Nephron progenitor cell (in vitro differentiated cells): ENCODE measurements around the gene DENR.
"Not testable (repeated sequence)": the region's sequence is repeated elsewhere in the genome, so short reads cannot be mapped to it uniquely, and the experiment has no call there.

Experiments used
- DNase-seq: peaks from one replicate; pipeline ENCODE4 v3.0.0; 2021
- H3K27ac Mint-ChIP-seq: 2 replicates; pipeline ENCODE4 v1.8.0; 2021; ENCODE audit warnings: mild to moderate bottlenecking, moderate library complexity, mixed read lengths
- H3K27me3 Mint-ChIP-seq: 2 replicates; pipeline ENCODE4 v1.8.0; 2021; ENCODE audit warnings: mild to moderate bottlenecking, low read depth, mixed read lengths; ENCODE audit not compliant: poor library complexity
- H3K36me3 Mint-ChIP-seq: 2 replicates; pipeline ENCODE4 v1.8.0; 2021; ENCODE audit warnings: low read depth, mixed read lengths
- H3K4me1 Mint-ChIP-seq: 2 replicates; pipeline ENCODE4 v1.8.0; 2021; ENCODE audit warnings: mixed read lengths
- H3K4me3 Mint-ChIP-seq: 2 replicates; pipeline ENCODE4 v1.8.0; 2021; ENCODE audit warnings: mild to moderate bottlenecking, moderate library complexity, mixed read lengths
- H3K9me3 Mint-ChIP-seq: 2 replicates; pipeline ENCODE4 v1.8.0; 2021; ENCODE audit warnings: mild to moderate bottlenecking, moderate library complexity, mixed read lengths
- TF ChIP-seq, protein P1 (sequence below): fragments of 200-600 bp; sonication (generic); IDR thresholded peaks from 2 replicates; pipeline ENCODE4 v1.5.0; 2021; ENCODE audit warnings: antibody characterized with exemption

Gene DENR

DNA sequence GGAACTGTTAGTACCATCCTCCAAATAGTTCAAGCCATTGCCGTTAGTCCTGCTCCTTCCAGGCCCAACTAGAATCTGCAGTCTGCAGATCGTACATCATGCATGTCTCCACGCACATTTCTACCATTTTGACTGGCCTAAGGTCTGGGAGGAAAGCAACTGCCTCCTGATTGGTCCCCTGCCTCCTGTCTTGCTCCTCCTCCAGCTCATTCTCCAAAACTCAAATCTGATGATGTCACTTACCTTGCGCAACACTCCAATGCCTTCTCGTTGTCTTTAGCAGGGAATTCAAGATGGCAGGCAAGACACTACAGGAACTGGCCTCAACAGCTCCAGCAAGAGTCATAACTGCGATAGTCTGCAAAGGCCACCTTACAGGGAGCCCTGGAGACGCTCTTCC lies 12.3 kb upstream of the DENR start:
- Mint-ChIP-seq H3K27ac (peak overlapping the region; percentile 3), H3K9me3 (peaks cover 9% of the 10 kb centered on the region), H3K4me3 (no peak overlapping the region), H3K4me1 (no peaks in the 10 kb centered on the region), H3K36me3 (no peaks in the 10 kb centered on the region), H3K27me3 (peaks cover 7% of the 10 kb centered on the region)
- DNase-seq: no peak
- TF ChIP-seq, protein P1, sequence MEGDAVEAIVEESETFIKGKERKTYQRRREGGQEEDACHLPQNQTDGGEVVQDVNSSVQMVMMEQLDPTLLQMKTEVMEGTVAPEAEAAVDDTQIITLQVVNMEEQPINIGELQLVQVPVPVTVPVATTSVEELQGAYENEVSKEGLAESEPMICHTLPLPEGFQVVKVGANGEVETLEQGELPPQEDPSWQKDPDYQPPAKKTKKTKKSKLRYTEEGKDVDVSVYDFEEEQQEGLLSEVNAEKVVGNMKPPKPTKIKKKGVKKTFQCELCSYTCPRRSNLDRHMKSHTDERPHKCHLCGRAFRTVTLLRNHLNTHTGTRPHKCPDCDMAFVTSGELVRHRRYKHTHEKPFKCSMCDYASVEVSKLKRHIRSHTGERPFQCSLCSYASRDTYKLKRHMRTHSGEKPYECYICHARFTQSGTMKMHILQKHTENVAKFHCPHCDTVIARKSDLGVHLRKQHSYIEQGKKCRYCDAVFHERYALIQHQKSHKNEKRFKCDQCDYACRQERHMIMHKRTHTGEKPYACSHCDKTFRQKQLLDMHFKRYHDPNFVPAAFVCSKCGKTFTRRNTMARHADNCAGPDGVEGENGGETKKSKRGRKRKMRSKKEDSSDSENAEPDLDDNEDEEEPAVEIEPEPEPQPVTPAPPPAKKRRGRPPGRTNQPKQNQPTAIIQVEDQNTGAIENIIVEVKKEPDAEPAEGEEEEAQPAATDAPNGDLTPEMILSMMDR: no peak

DNA sequence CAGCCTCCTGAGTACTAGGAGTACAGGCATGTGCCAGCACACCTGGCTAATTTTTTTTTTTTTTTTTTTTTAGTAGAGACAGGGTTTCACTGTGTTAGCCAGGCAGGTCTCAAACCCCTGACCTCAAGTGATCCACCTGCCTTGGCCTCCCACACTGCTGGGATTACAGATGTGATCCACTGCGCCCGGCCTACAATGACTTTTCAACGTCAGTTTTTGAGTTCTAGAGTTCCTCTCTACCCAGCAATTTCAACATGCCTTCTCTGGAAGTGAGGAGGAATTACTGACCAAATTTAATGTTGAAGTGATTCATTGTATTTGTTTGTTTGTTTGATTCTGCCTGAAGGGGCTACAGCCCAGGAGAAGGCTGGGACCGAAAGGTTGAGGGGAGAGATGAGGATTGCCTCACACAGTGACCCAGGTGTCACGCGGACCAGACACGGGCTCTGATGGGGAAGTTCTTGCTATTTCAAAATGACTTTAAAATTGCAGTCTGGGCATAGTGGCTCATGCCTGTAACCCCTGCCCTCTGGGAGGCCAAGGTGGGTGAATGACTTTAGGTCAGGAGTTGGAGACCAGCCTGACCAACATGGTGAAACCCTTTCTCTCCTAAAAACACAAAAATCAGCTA lies 8.6 kb upstream of the DENR start:
- Mint-ChIP-seq H3K4me3 (no peak overlapping the region), H3K9me3 (peaks cover 6% of the 10 kb centered on the region), H3K4me1 (no peaks in the 10 kb centered on the region), H3K27ac (no peak overlapping the region), H3K36me3 (no peaks in the 10 kb centered on the region), H3K27me3 (peaks cover 4% of the 10 kb centered on the region)
- no peak for DNase-seq
- TF ChIP-seq, protein P1: no peak

DNA sequence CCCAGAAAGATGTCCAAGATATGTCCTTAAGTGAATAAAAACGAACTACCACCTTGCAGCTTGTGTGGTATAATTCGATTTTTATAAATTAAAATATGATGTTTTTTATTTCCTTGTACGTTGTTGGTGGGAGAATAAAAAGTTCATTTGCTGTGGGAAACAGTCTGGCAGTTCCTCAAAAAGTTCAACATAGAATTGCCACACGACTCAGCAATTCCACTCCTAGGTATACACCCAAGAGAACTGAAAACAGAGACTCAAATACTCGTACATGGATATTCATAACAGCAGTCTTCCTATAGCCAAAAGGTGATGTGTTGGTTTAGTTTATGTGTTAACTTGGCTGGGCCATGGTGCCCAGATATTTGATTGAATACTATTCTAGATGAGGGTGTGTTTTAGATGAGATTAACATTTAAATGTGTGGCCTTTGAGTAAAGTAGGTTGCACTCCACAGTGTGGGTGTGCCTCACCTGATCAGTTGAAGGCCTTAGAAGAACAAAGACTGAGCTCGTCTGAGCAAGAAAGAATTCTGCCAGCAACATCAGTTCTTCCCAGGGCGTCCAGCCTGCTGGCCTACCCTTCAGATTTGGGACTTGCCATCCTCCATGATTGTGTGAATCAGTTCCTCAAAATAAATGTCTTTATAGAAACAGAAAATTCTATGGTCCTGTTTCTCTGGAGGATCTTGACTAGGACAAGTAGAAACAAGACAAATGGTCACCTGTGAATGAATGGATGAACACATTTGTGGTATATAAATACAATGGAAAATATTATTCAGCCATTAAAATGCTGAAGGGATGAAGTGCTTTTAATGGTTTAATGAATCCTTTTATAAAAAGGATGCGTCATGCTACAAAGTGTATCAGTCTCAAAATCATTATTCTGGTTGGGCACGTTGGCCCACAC lies 5.1 kb upstream of the DENR start:
- no peak overlapping the region for H3K27ac Mint-ChIP-seq

DNA sequence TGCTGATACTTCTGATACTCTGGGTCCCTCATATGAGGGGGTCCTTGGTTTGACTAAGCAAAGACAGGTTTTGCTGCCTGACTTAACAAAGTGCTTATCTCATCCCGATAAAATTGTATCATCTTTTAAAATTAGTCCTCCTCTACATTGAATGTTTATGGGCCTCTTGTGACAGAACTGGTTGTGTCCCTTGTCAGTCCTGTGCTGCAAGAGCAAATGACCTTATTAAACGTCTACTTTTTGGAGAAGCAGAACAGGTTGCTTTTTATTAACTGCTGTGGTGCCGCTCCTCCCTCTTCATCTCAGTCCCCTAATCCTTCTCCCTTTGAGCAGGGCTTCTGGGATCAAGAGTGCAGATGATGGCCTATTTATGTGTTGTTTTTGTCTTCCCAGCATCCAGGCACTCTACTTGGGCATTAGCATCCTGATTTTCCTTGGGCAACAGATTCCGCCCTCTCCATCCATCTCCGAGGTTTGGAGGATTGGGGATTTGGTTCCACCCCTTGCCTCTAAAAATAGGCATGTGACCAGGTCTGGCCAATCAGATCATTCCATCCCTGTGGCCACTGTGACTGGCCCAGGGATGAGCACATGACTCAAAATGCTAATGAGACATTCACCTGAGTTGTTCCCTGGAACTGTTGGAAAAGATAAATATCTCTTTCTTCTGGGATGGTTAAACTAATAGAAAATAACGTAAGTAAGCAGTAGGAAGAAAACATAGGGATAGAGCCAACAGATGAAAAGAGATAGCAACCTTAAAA lies 2.9 kb upstream of the DENR start:
- no peak for DNase-seq
- H3K36me3 Mint-ChIP-seq: peaks cover 11% of the 10 kb centered on the region
- H3K27ac Mint-ChIP-seq: no peak overlapping the region
- H3K4me3 Mint-ChIP-seq: no peak overlapping the region
- TF ChIP-seq, protein P1: no peak
- peaks cover 42% of the 10 kb centered on the region for H3K4me1 Mint-ChIP-seq
- H3K9me3 Mint-ChIP-seq: peaks cover 4% of the 10 kb centered on the region
- H3K27me3 Mint-ChIP-seq: peaks cover 13% of the 10 kb centered on the region

More for the DNA sequence above, 5.1 kb upstream of the DENR start:
- H3K4me1 Mint-ChIP-seq: peaks cover 26% of the 10 kb centered on the region
- no peak overlapping the region for H3K4me3 Mint-ChIP-seq
- H3K27me3 Mint-ChIP-seq: peaks cover 13% of the 10 kb centered on the region
- peaks cover 10% of the 10 kb centered on the region for H3K9me3 Mint-ChIP-seq
- TF ChIP-seq, protein P1: no peak
- H3K36me3 Mint-ChIP-seq: no peaks in the 10 kb centered on the region
- DNase-seq: no peak

DNA sequence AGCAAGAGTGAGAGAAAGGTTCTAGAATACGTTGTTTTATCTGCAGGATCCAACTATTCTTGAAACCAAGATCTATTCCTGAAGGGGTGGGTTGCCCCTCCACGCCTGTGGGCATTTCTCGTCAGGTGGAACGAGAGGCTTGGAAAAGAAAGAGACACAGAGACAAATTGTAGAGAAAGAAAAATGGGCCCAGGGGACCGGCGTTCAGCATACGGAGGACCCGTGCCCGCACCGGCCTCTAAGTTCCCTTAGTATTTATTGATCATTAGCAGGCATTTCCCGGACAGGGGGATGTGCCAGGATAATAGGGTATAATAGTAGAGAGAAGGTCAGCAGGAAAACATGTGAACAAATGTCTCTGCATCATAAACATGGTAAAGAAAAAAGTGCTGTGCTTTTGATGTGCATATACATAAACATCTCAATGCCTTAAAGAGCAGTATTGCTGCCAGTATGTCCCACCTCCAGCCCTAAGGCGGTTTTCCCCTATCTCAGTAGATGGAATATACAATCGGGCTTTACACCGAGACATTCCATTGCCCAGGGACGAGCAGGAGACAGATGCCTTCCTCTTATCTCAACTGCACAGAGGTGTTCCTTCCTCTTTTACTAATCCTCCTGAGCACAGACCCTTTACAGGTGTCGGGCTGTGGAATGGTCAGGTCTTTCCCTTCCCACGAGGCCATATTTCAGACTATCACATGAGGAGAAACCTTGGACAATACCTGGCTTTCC lies 1.7 kb upstream of the DENR start:
- peaks cover 20% of the 10 kb centered on the region for H3K36me3 Mint-ChIP-seq
- H3K4me3 Mint-ChIP-seq: peak overlapping the region; percentile 94
- DNase-seq, H3K9me3 Mint-ChIP-seq: not testable (repeated sequence)
- peaks cover 45% of the 10 kb centered on the region for H3K4me1 Mint-ChIP-seq
- peak overlapping the region; percentile 75 for H3K27ac Mint-ChIP-seq
- H3K27me3 Mint-ChIP-seq: peaks cover 13% of the 10 kb centered on the region
